IPS-NIHi11 (cell line): Measurements from ENCODE around the gene RXFP2.
A peak's percentile ranks its signal among the peaks of the same experiment; 100 is the strongest.

Source experiments
- DNase-seq: peaks from one replicate; pipeline ENCODE4 v3.0.0; 2012; ENCODE audit warnings: mixed read lengths, low spot score

The RXFP2 gene

DNA sequence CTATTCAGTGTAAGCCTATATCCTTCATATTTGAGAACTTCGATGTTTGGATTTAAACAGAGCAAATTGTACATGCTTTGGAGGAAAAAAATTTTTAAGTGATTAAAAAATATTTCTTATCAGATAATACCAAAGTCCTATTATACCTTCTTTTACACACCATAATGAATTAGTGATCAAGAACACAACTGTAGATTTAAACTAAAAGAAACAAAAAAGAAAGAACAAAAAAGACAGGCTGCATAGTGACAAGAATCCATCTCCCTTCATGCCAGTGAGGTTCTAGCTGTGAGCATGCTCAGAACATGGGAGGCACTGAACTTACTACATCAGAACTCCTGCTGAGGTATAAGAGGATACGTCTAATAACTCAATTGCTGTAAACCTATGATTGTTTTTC lies at the start of gene RXFP2:
TSS of gene RXFP2 (plus strand) at position 301 of the 400 bp plus-strand sequence. CDS start at position 388, 87 bp downstream.
- no peak for DNase-seq

DNA sequence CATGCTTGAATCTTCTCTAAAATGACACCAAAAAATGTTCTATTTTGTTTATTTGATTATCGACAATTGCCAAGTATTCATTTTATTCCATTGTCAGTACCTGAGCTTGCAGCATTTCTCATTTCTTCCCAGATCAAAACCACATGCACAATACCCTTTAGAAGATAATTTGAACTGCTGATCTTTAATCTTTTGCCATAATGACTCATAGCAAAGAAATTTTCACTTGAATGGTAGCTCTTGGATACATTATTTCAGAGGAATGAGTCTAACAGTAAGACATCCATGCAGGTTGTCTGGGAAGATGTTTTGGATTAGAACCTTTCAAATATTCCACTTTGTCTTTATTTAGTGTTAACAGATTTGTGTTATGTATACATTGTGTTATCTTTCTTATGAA lies 42.0 kb upstream of the RXFP2 start:
- DNase-seq = no peak

GRCh38 chr13:31699650-31700049 lies 39.7 kb upstream of the RXFP2 start:
- DNase-seq = peak; percentile 54

DNA sequence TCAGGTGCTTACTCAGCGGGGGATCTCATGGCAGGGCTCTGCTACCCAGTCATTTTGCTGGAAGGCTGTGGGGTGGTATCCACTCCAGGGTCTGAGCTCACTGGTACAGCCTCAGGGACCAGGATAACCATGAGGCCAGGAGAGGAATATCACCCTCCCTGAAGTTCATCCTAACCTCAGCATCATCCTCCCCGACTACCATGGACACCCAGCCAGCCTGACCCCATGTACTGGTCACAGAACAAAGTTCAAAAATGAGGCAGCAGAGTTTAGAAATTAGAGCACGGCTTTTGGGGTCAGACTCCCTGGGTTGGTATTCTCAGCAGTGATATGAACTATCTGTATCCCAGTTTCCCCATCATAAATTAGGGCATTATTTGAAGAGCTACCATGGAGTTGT lies 35.5 kb upstream of the RXFP2 start:
- no peak for DNase-seq

DNA sequence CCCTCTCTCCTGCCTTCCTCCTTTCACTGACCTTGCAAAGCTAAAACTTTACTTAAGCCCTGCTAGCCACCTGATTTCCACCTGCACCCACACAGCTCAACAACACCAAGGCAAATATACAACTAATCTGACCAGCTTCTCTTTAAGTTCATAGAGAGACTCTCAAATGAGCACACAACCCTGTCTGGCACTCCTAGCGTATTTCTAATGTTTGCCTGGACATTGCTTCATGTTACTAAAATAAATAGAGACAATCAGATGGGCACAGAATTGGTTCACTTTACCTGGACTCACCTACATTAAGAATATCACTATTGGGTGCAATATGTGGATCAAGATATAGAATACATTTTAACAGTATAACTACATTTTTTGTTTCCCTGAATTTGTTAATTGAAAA lies 33.2 kb upstream of the RXFP2 start:
- no peak for DNase-seq

- no peak for DNase-seq
Measured at GRCh38 chr13:31717583-31717982, 21.7 kb upstream of the RXFP2 start.

- no peak for DNase-seq
Measured at GRCh38 chr13:31719214-31719613, 20.1 kb upstream of the RXFP2 start.

DNA sequence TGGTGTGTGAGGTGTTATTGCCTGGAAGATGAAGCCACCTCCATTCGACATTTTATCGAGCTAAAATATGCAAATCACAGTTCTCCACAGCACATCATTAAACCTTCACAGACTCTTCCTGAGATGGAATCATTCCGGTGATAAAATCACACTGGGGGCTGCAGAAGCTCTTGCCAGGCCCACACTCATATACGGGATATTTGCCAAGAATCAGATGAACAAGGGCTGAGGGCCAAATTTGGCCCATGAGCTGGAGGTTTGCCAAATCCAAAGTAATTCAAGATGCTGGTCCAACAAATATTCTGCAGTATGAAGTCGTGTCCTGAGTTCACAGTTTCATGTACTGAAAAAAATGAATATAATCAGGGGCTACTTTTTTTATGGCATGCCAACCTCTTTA lies 16.7 kb upstream of the RXFP2 start:
- DNase-seq = no peak

- no peak for DNase-seq
Measured at GRCh38 chr13:31725841-31726240, 13.5 kb upstream of the RXFP2 start.

- no peak for DNase-seq
Measured at GRCh38 chr13:31731921-31732320, 7.4 kb upstream of the RXFP2 start.

DNA sequence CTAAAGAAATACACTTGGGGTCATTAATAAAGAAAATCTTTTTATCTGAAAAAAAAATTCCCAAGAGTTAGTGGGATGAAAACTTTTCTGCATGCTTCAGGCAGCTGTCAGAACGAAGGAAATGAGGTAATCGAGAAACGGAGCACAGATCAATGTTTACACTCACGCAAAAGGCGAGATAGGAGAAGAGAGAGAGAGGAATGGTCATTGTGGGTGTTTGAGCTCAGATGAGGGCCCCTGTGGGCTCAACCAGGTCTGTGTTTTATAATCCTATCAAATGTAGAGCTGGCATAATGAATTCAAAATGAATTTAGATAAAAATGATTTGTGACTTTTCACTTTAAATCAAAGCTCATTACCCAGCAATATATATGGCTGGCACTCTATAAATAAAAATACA lies 6.3 kb upstream of the RXFP2 start:
- no peak for DNase-seq

- no peak for DNase-seq
Measured at GRCh38 chr13:31733647-31734046, 5.7 kb upstream of the RXFP2 start.

- DNase-seq = peak; percentile 74
Measured at GRCh38 chr13:31742097-31742734, 2.9 kb downstream of the RXFP2 start.

DNA sequence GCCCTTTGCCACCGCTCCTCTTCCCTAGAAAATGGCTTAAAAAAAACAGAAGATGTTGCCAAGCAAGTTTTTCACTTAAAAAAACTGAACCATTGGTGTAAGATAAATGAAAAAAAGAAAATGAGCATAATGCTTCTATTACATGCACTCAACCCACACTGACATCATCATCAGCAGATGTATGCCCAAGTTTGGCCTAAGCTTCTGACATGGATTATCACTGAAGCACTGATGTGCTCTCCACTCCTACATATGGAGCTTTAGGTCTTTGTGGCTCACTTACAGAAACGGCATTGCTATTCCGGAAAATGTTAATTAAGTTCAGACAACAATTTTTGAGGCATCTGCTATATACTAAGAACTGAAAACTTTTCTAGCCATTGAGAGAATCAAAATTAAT lies 8.0 kb downstream of the RXFP2 start:
- DNase-seq = no peak

- DNase-seq = no peak
Measured at GRCh38 chr13:31747966-31748365, 8.6 kb downstream of the RXFP2 start.

- no peak for DNase-seq
Measured at GRCh38 chr13:31749929-31750328, 10.6 kb downstream of the RXFP2 start.

GRCh38 chr13:31755211-31755610 lies 15.9 kb downstream of the RXFP2 start:
- no peak for DNase-seq

DNA sequence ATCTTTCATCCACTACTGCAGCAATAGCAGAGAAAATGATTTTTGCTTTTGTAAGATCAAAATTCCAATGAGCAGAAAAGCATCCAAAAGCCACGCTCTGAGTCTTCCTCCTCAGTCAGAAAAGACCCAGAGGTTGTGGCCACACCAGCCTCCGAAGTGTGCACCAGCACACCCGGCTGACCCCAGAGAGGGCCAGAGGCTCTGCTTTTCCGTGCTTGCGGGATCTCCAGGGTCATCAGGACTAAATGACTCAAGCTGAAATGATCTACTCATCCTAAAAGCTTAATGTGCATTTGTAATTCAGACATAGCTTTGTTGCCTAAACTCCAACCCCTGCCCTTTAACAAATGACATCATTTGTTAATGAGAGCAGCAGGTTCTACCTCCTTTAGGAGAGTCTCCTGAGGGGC lies 16.5 kb downstream of the RXFP2 start:
- DNase-seq = no peak

GRCh38 chr13:31756346-31756745 lies 17.0 kb downstream of the RXFP2 start:
- no peak for DNase-seq

GRCh38 chr13:31761951-31762350 lies 22.6 kb downstream of the RXFP2 start:
- no peak for DNase-seq

- DNase-seq = no peak
Measured at GRCh38 chr13:31764556-31764955, 25.2 kb downstream of the RXFP2 start.

DNA sequence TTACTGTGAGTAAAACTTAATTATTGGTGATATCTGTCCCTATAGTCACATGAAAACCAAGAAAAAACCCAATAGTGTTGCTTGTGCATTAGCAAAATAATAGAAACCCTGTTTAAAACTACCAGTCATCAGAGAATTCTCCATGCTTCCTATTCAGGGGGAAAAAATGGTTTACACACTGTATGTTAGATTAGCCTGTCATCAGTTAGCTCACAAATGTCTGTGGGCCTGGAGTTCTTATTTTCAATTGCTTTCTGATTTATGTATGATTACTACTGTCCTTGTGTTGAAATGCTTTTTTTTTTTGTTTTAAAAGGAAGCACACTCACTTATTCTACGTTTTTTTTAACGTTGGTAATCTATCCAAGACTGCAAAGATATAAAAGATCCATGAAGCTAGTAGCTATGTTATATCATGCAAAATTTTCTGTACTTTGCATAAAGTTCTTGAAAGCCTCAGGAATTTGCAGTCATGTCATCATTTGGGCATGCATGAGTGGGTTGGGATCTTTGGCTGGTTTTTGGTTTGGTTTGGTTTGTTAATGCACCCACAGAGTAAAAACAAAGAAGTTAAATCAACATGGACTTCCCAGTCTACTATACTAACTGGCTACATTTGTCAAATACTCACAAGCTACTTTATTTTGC lies 25.9 kb downstream of the RXFP2 start:
- no peak for DNase-seq

GRCh38 chr13:31767175-31767900 lies 28.0 kb downstream of the RXFP2 start:
- no peak for DNase-seq
